Fibroblast of villous mesenchyme (primary cell): Measurements from ENCODE around the gene OXTR. TPM values are rescaled to one million over a fixed set of nuclear protein-coding genes. Genes with fewer than 3 reads are reported as not detected.

Source experiments
- DNase-seq: peaks from one replicate; pipeline ENCODE4 v3.0.0-alpha.2; 2010; ENCODE audit warnings: low read depth
- H3K4me3 ChIP-seq: 2 replicates; pipeline ENCODE4 v1.5.1; 2011; ENCODE audit warnings: low read depth, mild to moderate bottlenecking, low read length
- CTCF ChIP-seq: IDR thresholded peaks from 2 replicates; pipeline ENCODE4 v1.5.1; 2012; ENCODE audit warnings: low read depth, mild to moderate bottlenecking, low read length; ENCODE audit not compliant: insufficient read depth
- total RNA-seq: library from RNA; depleted of rRNA; stranded (reverse); fragments of >200 nt; gene quantifications from 2 replicates; pipeline ENCODE4 v1.2.3, GENCODE V29; 2012

The OXTR gene
- total RNA-seq, 1 donor: 310 TPM

DNA sequence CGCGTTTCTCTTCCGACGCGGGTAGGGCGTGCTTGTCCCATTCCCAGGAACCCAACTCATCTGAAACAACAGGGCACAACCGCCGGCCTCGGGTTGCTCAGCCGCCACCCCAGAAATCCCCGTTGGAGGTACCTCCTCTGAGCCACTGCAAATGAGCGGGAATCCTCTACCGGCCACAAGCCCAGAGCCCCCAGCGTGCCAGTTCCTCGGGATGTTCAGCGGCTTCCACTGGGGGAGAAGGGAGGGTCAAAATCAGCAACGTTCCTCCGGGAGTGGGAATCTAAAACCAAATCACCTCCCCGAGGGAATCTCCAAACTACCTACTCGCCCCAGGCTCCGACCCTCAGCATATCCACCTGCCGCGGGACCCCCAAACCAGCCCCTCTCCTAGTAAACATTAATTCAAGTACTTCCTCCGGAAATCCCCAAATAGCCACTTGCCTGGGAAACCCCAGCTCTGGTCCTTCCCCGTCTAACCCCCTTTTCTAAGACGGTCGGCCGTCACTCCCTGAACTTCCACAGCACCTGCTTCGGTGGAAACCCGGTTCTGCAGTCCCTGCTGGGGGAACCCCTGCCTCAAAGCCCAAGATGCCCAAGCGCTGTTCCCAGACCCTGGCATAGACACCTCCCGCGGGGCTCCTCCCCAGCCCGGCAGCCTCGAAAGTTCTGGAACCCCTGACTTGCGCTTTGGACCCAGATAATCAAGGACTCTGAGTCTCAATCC is 887 bp downstream of the OXTR start:
- H3K4me3 ChIP-seq: peak overlapping the region; percentile 71
- peak; percentile 31 for DNase-seq
- no peak for TF ChIP-seq CTCF

- TF ChIP-seq CTCF: no peak
Measured at GRCh38 chr3:8767667-8768363, 1.6 kb downstream of the OXTR start.

DNA sequence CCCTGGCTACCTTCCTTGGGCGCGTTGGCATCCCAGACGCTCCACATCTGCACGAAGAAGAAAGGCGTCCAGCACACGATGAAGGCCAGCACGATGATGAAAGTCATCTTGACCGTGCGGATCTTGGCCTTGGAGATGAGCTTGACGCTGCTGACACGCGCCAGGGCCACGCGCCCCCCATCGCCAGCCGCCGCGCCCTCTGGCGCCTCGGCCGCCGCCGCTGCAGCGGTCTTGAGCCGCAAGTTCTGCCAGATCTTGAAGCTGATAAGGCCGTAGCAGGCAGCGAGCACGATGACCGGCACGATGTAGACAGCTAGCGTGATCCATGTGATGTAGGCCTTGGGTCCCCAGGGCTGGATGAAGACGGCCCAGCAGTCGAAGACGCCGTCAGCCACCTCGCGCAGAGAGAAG is 2.2 kb downstream of the OXTR start:
- no peak for DNase-seq
- no peak for TF ChIP-seq CTCF
- peak overlapping the region; percentile 47 for H3K4me3 ChIP-seq

More at GRCh38 chr3:8767667-8768363, 1.6 kb downstream of the OXTR start:
- H3K4me3 ChIP-seq: peak overlapping the region; percentile 71
- DNase-seq: no peak

DNA sequence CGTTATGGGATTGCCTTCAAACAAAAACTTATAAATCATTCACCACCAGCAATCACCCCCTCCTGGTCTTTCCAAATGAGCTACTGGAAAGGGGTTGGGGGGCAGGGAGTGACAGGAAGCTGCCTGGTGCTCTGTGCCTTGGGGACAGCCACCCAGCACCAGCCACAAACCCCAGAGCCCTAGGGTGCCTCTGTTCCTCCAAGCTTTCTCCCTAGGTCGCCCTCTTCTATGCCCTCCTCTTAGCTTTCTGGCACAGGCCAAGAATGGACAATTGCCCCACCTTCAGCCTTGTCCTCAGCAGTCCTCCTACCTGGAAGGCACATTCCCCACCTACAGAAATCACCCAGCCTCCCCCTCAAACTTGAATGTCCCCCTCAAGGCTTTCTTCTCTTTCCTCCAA is 3.3 kb downstream of the OXTR start:
- TF ChIP-seq CTCF: no peak
- H3K4me3 ChIP-seq: peak overlapping the region; percentile 47
- no peak for DNase-seq

DNA sequence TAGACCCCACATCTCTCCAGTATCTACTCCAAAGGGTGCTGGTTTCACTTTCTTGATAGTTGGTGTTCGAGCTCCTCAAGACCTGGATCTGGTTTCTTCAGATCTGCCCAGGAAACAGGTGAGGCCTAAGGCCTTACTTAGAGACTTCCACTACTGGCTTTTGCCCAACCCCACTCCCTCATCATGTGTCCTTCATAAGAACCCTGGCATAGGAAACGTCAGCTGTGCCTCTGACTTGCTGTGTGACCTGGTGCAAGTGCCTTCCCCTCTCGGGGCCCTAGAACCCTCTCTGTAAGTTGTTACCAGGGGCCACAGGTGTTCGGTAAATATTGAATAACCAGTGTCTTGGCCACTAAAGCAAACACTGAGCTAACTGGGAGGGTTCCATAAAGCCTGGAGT is 3.9 kb downstream of the OXTR start:
- H3K4me3 ChIP-seq: peak overlapping the region; percentile 47
- DNase-seq: no peak
- no peak for TF ChIP-seq CTCF

- no peak for TF ChIP-seq CTCF
- DNase-seq: no peak
- no peak overlapping the region for H3K4me3 ChIP-seq
Measured at GRCh38 chr3:8764528-8764927, 4.9 kb downstream of the OXTR start.
